Measurements from ENCODE around the gene SLC46A2.

DNA sequence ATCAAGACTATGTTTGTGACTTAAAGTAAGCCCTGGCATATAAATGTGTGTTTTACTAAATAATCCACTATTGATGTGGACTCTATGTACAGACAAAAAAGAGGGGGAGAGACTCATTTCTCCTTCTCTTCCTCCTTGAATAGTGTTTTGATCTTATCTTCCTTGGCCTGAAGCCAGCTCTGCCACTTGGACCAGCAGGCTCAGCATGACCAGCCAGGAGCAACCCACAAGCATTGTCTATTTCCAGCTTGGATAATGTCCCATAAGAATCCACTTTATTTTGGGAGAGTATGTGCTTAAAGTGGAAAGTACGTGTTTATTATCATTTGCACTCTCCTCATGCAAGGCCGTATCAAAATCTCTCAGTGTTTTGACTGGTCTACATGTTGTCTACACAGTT lies 23.8 kb upstream of the SLC46A2 start:
- TF ChIP-seq, protein P1, sequence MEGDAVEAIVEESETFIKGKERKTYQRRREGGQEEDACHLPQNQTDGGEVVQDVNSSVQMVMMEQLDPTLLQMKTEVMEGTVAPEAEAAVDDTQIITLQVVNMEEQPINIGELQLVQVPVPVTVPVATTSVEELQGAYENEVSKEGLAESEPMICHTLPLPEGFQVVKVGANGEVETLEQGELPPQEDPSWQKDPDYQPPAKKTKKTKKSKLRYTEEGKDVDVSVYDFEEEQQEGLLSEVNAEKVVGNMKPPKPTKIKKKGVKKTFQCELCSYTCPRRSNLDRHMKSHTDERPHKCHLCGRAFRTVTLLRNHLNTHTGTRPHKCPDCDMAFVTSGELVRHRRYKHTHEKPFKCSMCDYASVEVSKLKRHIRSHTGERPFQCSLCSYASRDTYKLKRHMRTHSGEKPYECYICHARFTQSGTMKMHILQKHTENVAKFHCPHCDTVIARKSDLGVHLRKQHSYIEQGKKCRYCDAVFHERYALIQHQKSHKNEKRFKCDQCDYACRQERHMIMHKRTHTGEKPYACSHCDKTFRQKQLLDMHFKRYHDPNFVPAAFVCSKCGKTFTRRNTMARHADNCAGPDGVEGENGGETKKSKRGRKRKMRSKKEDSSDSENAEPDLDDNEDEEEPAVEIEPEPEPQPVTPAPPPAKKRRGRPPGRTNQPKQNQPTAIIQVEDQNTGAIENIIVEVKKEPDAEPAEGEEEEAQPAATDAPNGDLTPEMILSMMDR (IDR thresholded peaks at IDR 0.05): no peak
- TF ChIP-seq POLR2A (IDR thresholded peaks at IDR 0.05): no peak
